Limb (tissue), 2 donors: ENCODE results near the gene TMCC1.
"Not testable (repeated sequence)": the region's sequence is repeated elsewhere in the genome, so short reads cannot be mapped to it uniquely, and the experiment has no call there.

Experiments used
- DNase-seq, 2 donors: peaks; one replicate each; pipeline ENCODE4 v3.0.0-alpha.2; 2016; ENCODE audit errors: extremely low spot score in 2 of 2

The TMCC1 gene

DNA sequence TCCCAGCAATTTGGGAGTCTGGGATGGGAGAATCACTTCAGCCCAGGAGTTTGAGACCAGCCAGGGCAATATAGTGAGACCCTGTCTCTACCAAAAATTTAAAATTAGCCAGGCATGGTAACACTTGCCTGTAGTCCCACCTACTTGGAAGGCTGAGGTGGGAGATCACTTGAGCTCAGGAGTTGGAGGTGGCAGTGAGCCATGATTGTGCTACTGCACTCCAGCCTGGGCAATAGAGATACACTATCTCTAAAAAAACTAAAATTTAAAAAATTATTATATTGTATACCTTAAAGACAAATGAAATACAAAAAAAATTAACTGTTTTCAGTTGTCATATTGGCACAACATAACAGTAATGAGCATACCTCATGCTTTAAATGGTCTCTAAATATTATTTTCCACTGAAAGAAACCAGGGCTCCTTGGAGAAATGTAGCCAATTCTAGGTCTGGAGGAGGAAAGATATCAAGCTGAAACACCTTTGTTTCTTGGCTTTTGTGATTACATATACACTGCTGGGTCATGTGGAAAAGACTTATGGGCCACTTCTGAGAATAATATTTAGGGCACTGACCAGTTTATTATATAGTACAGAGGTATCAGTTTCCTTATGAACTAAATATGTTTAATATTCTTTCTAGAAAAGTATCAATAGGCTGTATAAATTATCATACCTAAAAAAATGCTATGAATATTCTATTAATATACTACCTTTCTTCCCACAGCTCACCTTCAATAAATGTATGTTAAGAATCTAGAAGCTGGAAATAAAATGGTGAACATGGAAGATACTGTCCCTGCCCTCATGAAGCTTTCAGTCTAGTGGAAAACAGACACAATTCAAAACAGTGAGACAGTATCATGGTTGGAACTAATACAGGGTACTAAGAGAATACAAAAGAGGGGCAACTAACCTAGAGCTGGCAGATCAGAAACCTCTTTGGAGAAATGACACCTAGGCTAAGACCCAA is 119.5 kb downstream of the TMCC1 start:
- no peak for DNase-seq

DNA sequence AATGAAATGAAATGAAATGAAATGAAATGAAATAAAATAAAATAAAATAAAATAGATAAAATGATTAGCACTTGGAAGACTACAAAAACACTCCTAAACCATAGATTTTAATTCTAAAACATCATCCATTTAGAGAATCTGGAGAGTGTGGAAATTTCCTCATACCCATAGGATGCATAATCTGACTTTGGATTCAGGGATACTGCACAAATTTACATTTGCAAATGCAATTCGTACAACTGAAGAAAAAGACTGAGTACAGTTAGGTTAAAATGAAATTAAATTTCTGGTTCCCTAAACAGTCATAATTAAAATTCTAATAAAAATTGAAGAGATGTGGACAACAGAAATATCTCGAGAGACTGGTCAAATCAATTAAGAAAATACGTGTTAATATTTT is 122.9 kb downstream of the TMCC1 start:
- no peak for DNase-seq

DNA sequence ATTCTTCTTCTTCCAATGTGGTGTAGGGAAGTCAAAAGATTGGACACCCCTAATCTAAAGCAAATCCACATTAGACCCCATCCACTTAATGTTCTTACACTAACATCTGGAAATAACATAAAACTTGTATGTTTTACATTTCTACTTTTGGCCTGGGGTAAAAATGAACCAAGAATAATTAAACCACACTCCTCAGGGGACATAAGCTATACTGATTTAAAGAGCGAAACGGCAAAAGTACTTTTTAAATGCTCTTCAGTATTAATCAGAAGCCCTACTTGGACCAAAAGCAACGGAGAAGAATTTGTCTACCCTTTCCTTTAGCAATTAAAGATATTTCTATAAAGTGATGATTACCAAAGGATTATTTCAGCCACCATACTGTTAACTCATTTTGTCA is 123.9 kb downstream of the TMCC1 start:
- DNase-seq: no peak

DNA sequence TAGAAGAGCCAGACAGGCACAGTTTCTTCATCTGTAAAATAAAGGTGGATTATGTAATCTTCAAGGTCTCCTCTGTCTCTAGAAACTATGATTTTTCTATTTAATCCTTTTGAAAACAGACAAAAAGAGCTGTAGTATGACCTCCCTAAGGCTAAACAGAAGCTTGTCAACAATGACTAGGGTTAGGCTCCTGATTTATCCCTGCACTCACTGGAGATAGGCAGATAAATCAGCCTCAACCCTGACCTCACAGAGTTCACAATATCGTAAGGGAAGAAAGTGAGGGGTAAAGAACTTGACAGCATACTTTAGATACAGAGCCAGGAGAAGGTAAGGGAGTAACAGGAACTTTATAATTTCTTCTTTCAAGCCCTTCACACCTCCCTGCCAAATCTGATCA is 124.8 kb downstream of the TMCC1 start:
- DNase-seq: no peak

DNA sequence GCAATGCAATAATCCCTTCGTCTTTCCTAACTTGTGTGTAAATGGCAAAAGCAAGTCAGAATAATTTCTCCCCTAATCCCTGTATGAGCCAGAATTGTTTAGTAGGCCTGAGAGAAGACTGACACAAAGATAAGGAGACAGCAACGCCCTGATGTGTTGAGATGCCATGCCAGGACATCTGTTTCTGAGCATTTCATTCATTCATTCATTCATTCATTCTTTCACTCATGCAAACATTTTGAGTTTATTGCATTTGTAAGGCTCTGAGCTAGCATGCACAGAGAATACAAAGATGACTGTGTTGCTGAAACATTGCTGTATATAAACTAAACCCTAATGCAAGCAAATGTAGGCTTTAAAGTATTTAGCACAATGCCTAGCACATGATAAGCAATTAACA is 127.4 kb downstream of the TMCC1 start:
- DNase-seq: no peak

DNA sequence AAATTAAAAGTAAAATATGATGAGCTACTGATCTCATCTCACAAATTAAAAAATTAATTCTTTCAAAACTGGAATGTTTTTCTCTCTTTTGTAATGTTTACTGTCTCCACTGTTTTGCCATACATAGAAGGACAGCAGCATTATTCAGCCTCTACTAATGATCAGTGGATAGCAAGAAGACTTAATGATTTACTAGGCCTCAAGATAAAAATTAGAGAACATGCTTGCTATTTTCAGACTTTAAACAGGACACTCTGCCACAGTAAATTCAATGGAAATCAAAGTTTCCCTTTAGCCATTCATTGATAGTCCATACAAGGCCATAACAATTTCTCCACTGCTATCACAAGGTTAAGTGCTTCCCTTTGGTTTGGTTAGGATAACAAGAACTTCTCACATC is 129.4 kb downstream of the TMCC1 start:
- DNase-seq: no peak

DNA sequence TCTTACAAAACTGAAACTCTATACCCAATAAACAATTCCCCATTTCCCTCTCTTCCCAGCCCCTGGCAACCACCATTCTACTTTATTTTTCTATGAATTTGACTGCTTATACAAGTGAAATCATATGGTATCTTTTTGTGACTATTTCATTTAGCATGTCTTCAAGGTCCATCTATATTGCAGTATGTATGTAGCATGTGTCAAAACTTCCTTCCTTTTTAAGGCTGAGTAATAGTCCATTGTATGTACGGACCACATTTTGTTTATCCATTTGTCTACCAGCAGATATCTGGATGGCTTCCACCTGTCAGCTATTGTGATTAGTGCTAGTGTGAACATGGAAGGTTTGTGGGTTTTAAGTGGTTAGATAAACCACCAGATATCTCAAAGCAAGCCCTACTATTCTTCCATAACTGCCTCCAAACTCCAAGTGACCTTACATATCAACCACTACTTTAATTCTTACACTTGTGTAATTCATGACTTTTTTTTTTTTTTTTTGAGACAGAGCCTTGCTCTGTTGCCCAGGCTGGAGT is 134.7 kb downstream of the TMCC1 start:
- DNase-seq: no peak

DNA sequence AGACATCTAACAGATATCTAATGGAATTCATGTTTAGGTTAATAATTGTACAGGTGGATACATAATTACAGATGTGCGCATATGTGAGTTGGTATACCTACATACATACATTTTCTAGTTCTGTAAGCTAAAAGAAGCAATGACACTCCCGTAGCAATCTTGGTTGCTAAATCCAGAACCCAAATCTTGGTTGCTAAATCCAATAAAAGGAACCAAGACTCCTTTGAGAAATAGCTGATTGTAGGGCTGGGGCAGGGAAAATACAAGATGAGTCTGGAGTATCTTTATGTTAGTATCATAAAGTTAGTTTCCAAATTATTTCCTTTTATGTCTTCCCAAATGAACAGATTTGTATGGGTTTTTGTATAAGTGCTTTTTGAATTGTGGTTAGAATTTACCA is 135.2 kb downstream of the TMCC1 start:
- DNase-seq: no peak

DNA sequence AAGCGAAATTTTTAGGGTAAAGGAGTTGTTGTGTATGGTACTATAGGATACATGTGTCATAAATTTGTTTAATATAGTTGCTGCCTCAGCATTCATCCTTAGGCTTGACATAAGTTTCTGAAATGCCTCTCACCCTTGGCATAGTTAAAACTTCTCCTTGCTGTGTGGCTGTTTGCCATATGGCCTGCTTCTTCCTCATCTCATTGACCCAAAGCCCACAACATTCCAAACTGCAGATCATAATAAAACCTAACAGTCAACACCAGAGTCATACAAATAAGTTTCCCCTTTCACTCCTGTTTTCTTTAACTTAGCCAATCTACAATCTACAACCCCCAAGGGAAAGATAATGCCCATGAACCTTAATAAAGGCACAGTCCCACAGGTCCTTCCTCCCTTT is 136.6 kb downstream of the TMCC1 start:
- no peak for DNase-seq

DNA sequence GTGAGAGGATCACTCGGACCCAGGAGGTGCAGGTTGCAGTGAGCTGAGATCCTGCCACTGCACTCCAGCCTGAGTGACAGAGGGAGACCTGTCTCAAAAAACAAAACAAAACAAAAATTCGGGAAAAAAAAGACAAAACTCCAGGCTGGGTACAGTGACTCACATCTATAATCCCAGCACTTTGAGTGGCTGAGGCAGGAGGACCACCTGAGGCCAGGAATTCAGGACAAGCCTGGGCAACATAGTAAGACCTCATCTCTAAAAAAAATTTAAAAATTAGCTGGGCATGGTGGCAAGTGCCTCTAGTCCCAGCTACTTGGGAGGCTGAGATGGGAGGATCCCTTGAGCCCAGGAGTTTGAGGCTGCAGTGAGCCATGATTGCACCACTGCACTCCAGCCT is 142.4 kb downstream of the TMCC1 start:
- DNase-seq: not testable (repeated sequence)

DNA sequence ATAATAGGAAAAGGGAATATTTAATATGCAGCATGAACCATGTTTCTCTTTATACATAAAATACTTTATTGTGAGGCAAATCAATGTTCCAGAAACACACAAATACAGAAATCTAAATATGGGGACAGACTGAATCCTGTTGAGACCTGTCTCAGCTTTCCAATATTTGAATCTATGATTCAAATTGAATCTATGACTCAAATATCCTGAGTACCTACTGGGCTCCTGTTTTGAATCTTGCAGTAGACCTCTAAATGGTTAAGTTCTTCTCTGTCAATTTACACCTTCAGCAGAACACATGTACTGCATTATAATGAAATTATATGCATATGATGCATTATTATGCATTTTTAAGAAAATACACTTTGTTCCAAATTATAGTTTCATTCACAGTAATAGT is 143.8 kb downstream of the TMCC1 start:
- no peak for DNase-seq

DNA sequence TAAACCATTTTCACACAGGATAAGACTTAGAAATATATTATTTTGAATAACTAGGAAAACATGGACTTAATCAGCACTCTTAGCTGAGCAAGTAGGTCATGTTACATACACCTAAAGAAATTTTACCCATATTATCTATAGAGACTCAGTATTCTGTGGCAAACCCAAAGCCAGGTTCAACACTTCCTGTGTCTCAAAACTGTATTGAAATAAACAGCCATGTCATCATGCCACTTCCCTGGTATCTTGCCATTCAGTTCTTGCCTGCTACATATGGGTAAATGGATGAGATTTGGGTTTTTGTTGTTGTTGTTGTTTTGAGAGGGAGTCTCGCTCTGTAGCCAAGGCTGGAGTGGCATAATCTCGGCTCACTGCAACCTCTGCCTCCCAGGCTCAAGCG is 145.5 kb downstream of the TMCC1 start:
- DNase-seq: no peak

DNA sequence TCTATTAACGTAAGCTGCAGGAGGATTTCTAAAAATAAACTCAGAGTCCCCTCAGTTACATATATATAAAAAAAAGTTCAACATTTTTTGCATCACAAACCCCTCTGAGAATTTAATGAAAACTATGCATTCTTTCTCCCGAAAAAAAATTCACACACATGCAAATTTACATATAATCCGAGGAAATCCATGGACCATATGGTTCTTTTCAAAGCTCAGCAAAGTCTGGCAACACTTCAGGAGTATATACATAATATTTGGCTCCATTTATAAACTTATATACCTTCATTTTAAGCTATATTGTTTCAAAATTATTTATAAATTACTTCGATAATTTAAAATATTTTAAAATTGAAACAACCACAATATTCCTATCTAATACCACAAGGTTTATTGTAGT is 146.4 kb downstream of the TMCC1 start:
- DNase-seq: peak in 1 of 2 donors; percentile 22

DNA sequence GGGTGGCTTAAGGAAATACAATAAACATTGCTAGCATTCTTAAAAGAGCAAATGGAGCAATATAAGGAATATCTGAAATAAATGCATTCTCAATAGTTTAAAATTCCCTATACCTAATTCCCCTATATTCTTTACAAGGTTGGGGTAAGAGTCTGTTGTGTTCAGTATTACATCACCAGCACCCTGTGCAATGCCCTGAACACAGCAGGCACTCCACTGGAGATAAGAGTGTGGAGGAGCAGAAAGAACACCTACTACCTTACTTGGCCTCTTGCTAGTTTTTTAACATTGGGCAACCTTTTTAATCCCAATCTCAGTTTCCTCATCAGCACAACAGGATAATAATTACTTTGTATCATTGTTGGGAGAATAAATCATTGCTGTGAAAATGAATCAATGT is 146.9 kb downstream of the TMCC1 start:
- DNase-seq: no peak

DNA sequence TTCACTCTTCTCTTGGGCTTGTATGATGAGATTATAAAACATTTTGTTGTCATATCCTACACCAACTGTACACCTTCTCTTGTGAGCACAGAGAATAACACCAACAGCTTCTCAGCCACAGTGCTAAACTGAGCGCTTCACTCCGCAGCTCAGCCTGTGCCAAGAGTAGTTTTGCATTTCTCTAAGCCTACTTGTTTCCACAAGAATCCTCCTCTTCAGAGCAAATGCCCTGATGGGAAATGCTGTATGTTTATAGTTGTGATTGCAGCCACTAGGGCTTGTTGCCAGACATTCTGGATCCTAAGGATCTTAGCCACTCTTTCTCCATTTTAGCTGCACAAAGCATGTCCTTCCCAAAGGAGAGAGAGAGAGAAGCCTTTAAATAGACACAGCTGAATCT is 148.3 kb downstream of the TMCC1 start:
- peak; percentile 31 to 32 for DNase-seq

DNA sequence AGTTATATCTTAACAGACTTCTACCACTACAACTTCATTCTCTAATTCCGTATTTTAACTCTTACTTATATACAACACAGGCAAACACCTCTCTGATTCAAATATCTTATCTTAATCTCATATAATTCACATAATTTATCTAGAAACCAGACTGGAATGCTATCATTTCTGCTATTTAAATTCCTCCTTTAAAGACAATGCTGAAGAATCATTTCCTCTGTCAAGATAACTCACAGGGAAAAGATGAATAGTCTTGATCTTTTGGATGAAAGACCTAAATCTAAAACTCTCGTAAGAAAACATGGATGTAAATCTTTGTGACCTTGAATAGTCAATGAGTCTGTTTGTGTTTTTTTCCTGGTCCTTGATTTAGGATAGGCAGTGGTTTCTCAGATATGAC is 151.7 kb downstream of the TMCC1 start:
- DNase-seq: no peak

DNA sequence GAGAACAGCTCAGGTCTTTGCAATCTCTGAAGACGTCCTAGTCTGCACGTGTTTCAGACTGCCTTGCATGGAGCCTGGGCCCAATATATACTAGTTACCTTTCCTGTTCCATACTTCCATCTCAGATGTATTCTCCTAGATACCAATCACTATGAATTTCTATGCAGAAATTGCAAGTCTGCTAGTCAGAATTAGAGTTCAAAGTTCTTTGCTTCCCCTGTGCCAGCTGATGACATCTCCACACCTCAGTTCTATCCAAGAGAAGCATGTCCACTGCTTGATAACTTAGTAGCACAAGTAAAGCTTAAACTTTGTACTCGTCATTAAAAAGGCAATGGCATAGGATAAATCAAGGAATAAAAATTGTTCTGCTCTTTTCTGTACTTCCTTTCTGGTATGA is 153.4 kb downstream of the TMCC1 start:
- DNase-seq: no peak

DNA sequence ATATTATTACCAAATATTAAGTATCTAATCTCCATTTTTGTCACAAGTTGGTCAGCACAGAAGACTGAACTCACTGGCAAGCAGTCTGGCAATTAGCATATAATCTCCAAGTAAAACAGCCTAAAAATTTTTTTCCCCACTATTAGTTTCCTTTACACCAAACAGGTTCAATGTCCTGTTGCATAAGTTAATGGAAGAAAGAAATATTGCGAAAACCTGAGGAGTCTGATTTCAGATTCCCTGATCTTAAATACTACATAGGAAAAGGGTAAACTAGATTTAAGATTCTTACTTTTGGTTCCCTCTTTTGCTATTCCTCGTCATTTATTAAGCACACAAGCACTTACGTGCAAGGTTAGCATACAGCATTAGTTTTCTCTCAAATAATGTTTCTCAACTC is 153.9 kb downstream of the TMCC1 start:
- DNase-seq: no peak

DNA sequence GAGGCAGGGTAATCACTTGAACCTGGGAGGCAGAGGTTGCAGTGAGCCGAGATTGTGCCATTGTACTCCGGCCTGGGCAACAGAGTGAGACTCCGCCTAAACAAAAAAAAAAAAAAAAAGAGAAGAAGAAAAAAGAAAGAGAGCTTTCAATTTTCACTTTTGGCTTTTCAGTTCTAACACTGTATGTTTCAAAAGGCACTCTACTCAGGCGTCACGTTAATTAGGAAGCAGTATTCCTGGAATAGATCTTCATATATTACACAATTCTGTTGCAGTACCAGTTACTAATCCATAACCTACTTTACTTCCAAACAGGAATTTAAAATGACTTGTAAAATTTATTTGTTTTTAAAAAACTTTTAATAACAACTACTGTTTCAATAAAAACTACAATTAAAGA is 155.3 kb downstream of the TMCC1 start:
- DNase-seq: no peak

DNA sequence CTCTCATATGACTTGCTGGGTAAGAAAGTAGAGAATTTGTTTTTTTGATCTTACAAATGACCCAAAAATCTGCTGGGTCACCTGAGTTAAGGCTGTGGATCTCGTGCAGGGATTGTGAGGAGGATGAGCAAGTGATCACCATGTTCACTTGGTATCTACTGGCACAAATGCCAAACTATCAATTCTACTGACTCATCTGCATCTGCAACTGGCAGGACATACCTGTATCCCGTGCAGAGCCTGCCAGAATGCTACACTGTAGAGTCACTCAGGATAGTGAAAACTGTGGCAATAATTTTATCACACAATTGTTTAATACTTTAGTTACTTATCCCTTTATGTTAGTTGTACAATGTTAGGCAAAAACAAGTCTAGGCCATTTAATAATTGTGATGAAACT is 157.4 kb downstream of the TMCC1 start:
- no peak for DNase-seq

DNA sequence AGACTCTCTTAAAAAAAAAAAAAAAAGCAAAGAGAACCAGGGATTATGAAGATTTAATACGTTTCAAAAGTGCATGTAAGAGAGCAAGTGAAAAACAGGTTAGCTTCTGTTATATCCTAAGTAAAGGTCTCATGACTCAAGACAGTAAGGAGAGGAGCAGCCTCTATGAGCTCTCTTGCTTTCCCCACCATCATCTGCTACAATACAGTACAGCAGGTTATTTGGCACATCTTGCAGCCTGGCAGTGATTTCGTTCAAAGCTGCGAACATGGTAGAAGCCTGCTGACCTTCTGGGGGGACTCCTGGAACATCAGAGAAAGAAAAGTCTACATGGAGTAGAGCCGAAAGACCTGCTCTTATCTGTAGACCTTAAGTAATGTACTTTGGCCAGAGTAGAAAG is 157.9 kb downstream of the TMCC1 start:
- no peak for DNase-seq

DNA sequence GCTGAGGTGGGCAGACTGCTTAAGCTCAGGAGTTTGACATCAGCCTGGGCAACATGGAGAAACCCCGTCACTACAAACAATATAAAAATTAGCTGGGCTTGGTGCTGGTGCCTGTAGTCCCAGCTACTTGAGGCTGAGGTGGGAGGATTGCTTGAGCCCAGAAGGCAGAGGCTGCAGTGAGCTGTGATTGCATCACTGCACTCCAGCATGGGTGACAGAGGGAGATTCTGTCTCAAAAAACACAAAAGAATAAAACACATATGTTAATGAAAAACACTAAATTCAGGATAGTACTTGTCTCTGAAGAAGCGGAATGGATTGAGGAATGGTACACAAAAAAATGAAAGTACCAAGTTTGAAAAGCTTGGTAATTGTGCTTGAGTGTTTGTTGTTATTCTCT is 159.1 kb downstream of the TMCC1 start:
- no peak for DNase-seq

DNA sequence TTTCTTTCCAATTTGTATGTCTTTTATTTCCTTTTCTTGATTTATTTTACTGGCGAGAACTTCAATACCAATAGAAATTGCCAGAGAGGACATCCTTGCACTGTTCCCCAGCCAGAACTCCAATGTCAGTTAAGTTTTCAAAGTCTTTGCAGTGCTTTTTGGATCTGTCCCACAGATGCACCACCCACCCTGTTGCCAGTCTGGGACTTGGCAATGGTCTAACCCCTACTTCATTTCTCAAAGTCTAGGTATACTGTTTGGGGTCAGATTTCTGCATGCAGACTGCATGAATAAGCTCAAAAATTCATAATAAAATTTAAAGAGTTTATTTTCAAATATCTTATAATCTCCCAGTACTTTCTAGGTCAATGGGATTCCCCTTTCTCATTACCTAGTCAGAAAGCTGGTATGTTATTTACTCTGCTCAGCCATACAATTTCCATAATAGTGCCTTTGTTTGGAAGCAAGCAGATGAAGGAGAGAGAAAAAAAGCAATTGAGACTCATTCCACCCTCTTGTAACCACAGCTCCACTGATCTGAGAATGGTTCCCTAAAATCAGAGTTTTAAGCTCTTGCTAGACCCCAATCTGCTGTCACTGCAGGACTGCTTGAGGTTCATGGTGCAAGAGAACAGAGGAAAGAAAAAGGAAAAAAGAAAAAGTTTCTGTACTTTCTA is 161.2 kb downstream of the TMCC1 start:
- no peak for DNase-seq
